GM23338 (cell line): ENCODE data around the gene AP2B1. TPM values are rescaled to one million over a fixed set of nuclear protein-coding genes. Genes with fewer than 3 reads are reported as not detected.

Experiments used
- ATAC-seq: fragments of 200-7000 bp; cut with Tn5 transposase; 3 replicates; pipeline ENCODE4 v1.9.1; 2020
- DNase-seq: peaks from one replicate; pipeline ENCODE4 v3.0.0-alpha.2; 2015; ENCODE audit warnings: low spot score
- H2AFZ ChIP-seq: fragments of 200-600 bp; sonication (generic); 2 replicates; pipeline ENCODE4 v1.8.0; 2016; ENCODE audit warnings: antibody characterized with exemption, mild to moderate bottlenecking, moderate library complexity
- H3F3A ChIP-seq: fragments of 200-600 bp; sonication (generic); replicated peaks from 2 replicates; pipeline ENCODE4 v1.8.0; 2017; ENCODE audit warnings: antibody characterized with exemption, mixed run types, low read depth
- H3K27ac ChIP-seq: fragments of 200-600 bp; sonication (generic); 2 replicates; pipeline ENCODE4 v1.6.1; 2016; ENCODE audit warnings: low read depth
- H3K27me3 ChIP-seq: fragments of 200-600 bp; sonication (generic); 2 replicates; pipeline ENCODE4 v1.8.0; 2016; ENCODE audit warnings: mild to moderate bottlenecking, mixed run types, moderate library complexity; ENCODE audit not compliant: insufficient read depth
- H3K36me3 ChIP-seq: fragments of 200-600 bp; sonication (generic); 2 replicates; pipeline ENCODE4 v1.8.0; 2016; ENCODE audit warnings: mild to moderate bottlenecking; ENCODE audit not compliant: insufficient read depth
- H3K4me1 ChIP-seq: fragments of 200-600 bp; sonication (generic); 2 replicates; pipeline ENCODE4 v1.8.0; 2016; ENCODE audit warnings: mild to moderate bottlenecking, moderate library complexity; ENCODE audit not compliant: insufficient read depth
- H3K4me2 ChIP-seq: fragments of 200-600 bp; sonication (generic); 2 replicates; pipeline ENCODE4 v1.7.1; 2017; ENCODE audit warnings: mixed run types
- H3K4me3 ChIP-seq: fragments of 200-600 bp; sonication (generic); 2 replicates; pipeline ENCODE4 v1.6.1; 2016; ENCODE audit warnings: mixed run types
- H3K79me2 ChIP-seq: fragments of 200-600 bp; sonication (generic); replicated peaks from 2 replicates; pipeline ENCODE4 v1.8.0; 2017; ENCODE audit warnings: mild to moderate bottlenecking; ENCODE audit not compliant: insufficient read depth
- H3K9me2 ChIP-seq: fragments of 200-600 bp; sonication (generic); 2 replicates; pipeline ENCODE4 v1.8.0; 2017; ENCODE audit not compliant: insufficient read depth
- H4K20me1 ChIP-seq: fragments of 200-600 bp; sonication (generic); replicated peaks from 2 replicates; pipeline ENCODE4 v1.8.0; 2017; ENCODE audit warnings: mild to moderate bottlenecking; ENCODE audit not compliant: insufficient read depth
- H3K27ac Mint-ChIP-seq: 2 replicates; pipeline ENCODE4 v1.8.0; 2020; ENCODE audit warnings: inconsistent platforms, mild to moderate bottlenecking, moderate library complexity, mixed read lengths
- H3K27me3 Mint-ChIP-seq: 3 replicates; pipeline ENCODE4 v1.8.0; 2022; ENCODE audit warnings: low read depth, mild to moderate bottlenecking, moderate library complexity, mixed read lengths, inconsistent platforms; ENCODE audit not compliant: insufficient read depth, poor library complexity
- H3K36me3 Mint-ChIP-seq: 3 replicates; pipeline ENCODE4 v1.8.0; 2021; ENCODE audit warnings: low read depth, mild to moderate bottlenecking, inconsistent platforms, moderate library complexity, mixed read lengths
- H3K4me1 Mint-ChIP-seq: 3 replicates; pipeline ENCODE4 v1.8.0; 2020; ENCODE audit warnings: mild to moderate bottlenecking, inconsistent platforms, mixed read lengths
- H3K4me3 Mint-ChIP-seq: 3 replicates; pipeline ENCODE4 v1.8.0; 2021; ENCODE audit warnings: moderate library complexity, mild to moderate bottlenecking, inconsistent platforms, mixed read lengths
- H3K9me3 Mint-ChIP-seq: 3 replicates; pipeline ENCODE4 v1.8.0; 2020; ENCODE audit warnings: moderate library complexity, mild to moderate bottlenecking, inconsistent platforms, mixed read lengths
- CREB1 ChIP-seq: fragments of 250-450 bp; sonication (Bioruptor Pico); IDR thresholded peaks from 2 replicates; pipeline ENCODE4 v1.5.0; 2020; ENCODE audit warnings: low read depth, mild to moderate bottlenecking, moderate library complexity
- ETS1 ChIP-seq: IDR thresholded peaks from 2 replicates; pipeline ENCODE4 v1.6.1; 2016; ENCODE audit warnings: antibody characterized with exemption
- EZH2 ChIP-seq: fragments of 200-600 bp; sonication (generic); IDR thresholded peaks from one replicate; pipeline ENCODE4 v1.8.0; 2017; ENCODE audit warnings: antibody characterized with exemption, mild to moderate bottlenecking, low read depth; ENCODE audit not compliant: unreplicated experiment
- EZH2phosphoT487 ChIP-seq: fragments of 200-600 bp; sonication (generic); IDR thresholded peaks from one replicate; pipeline ENCODE4 v1.8.1; 2018; ENCODE audit warnings: antibody characterized with exemption; ENCODE audit not compliant: unreplicated experiment
- JUNB ChIP-seq: IDR thresholded peaks from one replicate; pipeline ENCODE4 v1.6.1; 2016; ENCODE audit warnings: antibody characterized with exemption; ENCODE audit not compliant: unreplicated experiment
- NANOG ChIP-seq: IDR thresholded peaks from 2 replicates; pipeline ENCODE4 v1.6.1; 2016; ENCODE audit warnings: antibody characterized with exemption, borderline replicate concordance
- POLR2AphosphoS5 ChIP-seq: IDR thresholded peaks from 2 replicates; pipeline ENCODE4 v1.6.1; 2016; ENCODE audit warnings: antibody characterized with exemption, low read depth
- STAT1 ChIP-seq: IDR thresholded peaks from one replicate; pipeline ENCODE4 v1.6.1; 2016; ENCODE audit warnings: antibody characterized with exemption; ENCODE audit not compliant: unreplicated experiment
- ZNF114 ChIP-seq: fragments of 250-450 bp; sonication (Bioruptor Pico); IDR thresholded peaks from 2 replicates; pipeline ENCODE4 v1.5.0; 2020; ENCODE audit warnings: mild to moderate bottlenecking, moderate library complexity
- ZNF331 ChIP-seq: fragments of 250-450 bp; sonication (Bioruptor Pico); IDR thresholded peaks from 2 replicates; pipeline ENCODE4 v1.5.0; 2020; ENCODE audit warnings: low read depth, mild to moderate bottlenecking, moderate library complexity
- ZNF462 ChIP-seq: fragments of 250-450 bp; sonication (Bioruptor Pico); IDR thresholded peaks from 2 replicates; pipeline ENCODE4 v1.5.0; 2020; ENCODE audit warnings: mild to moderate bottlenecking, moderate library complexity
- polyA plus RNA-seq: library from polyadenylated mRNA; unstranded; fragments of >200 nt; fragmentation: Nextera tagmentation; extraction: Ambion mirVana; gene quantifications from 2 replicates; pipeline ENCODE4 v1.2.1, GENCODE V29; 2016
- total RNA-seq: library from RNA; depleted of rRNA; stranded (reverse); fragments of >200 nt; shearing (Covaris generic); gene quantifications from 2 replicates; pipeline ENCODE4 v1.2.3, GENCODE V29; 2014
- TF ChIP-seq, protein P1 (sequence below), 2 experiments: fragments of 200-600 bp in 1 of 2; sonication (generic) in 1 of 2; conservative IDR thresholded peaks; 2 replicates each; pipeline versions ENCODE4 v1.5.1 to v1.6.1; 2016 to 2017; ENCODE audit warnings: antibody characterized with exemption in 2 of 2, low read depth in 2 of 2, mild to moderate bottlenecking in 2 of 2, moderate library complexity in 1 of 2
- TF ChIP-seq, protein P2 (sequence below): IDR thresholded peaks from one replicate; pipeline ENCODE4 v1.6.1; 2018; ENCODE audit warnings: antibody characterized with exemption; ENCODE audit not compliant: unreplicated experiment

The AP2B1 gene
- total and polyA plus RNA-seq, 2 experiments from 2014 or later, result 89.7 to 144 TPM

DNA sequence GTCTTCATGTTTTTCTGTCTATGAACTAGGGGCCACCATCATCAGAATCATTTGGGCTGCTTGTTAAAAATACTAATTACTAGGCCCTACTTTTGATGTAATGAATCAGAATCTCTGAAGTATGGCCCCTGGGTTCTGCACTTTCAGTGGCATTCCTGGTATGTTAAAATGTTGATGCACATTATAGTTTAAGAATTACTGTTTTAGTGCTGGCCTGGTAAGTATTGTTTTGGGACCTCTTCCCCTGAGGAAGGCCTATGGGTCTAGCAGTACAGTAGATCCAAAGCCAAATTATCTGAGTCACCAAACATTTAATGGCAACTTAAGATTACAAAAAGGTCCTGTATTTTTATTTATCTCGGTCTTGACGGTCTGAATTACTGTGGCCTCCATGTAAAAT lies 58.8 kb downstream of the AP2B1 start:
- ATAC-seq (no peak), DNase-seq (no peak)
- no peaks in the 10 kb centered on the region for H3K27me3 ChIP-seq
- no peaks in the 10 kb centered on the region for H3F3A ChIP-seq
- H3K9me2 ChIP-seq, result no peaks in the 10 kb centered on the region
- Mint-ChIP-seq H3K4me3 (no peak overlapping the region), H3K36me3 (peaks cover 15% of the 10 kb centered on the region; the same call in 2 of the 3 replicates), H3K27me3 (no peaks in the 10 kb centered on the region), H3K9me3 (no peaks in the 10 kb centered on the region), H3K27ac (peak overlapping the region; percentile 59; the same call in 1 of the 2 replicates), H3K4me1 (no peaks in the 10 kb centered on the region)
- H3K4me3 ChIP-seq, result no peak overlapping the region
- H3K27ac ChIP-seq, result 0 out of 2 replicates have a peak overlapping the region, but pooled peaks have one; percentile 14
- H2AFZ ChIP-seq, result no peak overlapping the region
- TF ChIP-seq ZNF331 (CRISPR knock-in tag) (no peak), CREB1 (no peak), EZH2phosphoT487 (no peak), POLR2AphosphoS5 (no peak), EZH2 (no peak), ZNF462 (CRISPR knock-in tag) (no peak), JUNB (no peak), ETS1 (no peak), STAT1 (no peak), ZNF114 (CRISPR knock-in tag) (no peak), NANOG (no peak)
- TF ChIP-seq, protein P1, sequence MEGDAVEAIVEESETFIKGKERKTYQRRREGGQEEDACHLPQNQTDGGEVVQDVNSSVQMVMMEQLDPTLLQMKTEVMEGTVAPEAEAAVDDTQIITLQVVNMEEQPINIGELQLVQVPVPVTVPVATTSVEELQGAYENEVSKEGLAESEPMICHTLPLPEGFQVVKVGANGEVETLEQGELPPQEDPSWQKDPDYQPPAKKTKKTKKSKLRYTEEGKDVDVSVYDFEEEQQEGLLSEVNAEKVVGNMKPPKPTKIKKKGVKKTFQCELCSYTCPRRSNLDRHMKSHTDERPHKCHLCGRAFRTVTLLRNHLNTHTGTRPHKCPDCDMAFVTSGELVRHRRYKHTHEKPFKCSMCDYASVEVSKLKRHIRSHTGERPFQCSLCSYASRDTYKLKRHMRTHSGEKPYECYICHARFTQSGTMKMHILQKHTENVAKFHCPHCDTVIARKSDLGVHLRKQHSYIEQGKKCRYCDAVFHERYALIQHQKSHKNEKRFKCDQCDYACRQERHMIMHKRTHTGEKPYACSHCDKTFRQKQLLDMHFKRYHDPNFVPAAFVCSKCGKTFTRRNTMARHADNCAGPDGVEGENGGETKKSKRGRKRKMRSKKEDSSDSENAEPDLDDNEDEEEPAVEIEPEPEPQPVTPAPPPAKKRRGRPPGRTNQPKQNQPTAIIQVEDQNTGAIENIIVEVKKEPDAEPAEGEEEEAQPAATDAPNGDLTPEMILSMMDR (conservative IDR thresholded peaks at IDR 0.05; ENCODE audit: low read depth in 2 of 2), result no peak
- TF ChIP-seq, protein P2, sequence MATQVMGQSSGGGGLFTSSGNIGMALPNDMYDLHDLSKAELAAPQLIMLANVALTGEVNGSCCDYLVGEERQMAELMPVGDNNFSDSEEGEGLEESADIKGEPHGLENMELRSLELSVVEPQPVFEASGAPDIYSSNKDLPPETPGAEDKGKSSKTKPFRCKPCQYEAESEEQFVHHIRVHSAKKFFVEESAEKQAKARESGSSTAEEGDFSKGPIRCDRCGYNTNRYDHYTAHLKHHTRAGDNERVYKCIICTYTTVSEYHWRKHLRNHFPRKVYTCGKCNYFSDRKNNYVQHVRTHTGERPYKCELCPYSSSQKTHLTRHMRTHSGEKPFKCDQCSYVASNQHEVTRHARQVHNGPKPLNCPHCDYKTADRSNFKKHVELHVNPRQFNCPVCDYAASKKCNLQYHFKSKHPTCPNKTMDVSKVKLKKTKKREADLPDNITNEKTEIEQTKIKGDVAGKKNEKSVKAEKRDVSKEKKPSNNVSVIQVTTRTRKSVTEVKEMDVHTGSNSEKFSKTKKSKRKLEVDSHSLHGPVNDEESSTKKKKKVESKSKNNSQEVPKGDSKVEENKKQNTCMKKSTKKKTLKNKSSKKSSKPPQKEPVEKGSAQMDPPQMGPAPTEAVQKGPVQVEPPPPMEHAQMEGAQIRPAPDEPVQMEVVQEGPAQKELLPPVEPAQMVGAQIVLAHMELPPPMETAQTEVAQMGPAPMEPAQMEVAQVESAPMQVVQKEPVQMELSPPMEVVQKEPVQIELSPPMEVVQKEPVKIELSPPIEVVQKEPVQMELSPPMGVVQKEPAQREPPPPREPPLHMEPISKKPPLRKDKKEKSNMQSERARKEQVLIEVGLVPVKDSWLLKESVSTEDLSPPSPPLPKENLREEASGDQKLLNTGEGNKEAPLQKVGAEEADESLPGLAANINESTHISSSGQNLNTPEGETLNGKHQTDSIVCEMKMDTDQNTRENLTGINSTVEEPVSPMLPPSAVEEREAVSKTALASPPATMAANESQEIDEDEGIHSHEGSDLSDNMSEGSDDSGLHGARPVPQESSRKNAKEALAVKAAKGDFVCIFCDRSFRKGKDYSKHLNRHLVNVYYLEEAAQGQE, result no peak
- no peak overlapping the region for H3K4me2 ChIP-seq
- peaks cover 5% of the 10 kb centered on the region for H4K20me1 ChIP-seq
- no peaks in the 10 kb centered on the region for H3K79me2 ChIP-seq
- H3K4me1 ChIP-seq, result no peaks in the 10 kb centered on the region
- peaks cover 29% of the 10 kb centered on the region for H3K36me3 ChIP-seq
